HG03378 (cell line): ENCODE results near the gene SYNJ1.

ENCODE experiments used
- ATAC-seq: cut with Tn5 transposase; IDR thresholded peaks from one replicate; pipeline ENCODE4 v1.9.1; 2021; ENCODE audit warnings: mild to moderate bottlenecking, moderate library complexity; ENCODE audit not compliant: unreplicated experiment

Gene SYNJ1

GRCh38 chr21:32735524-32735923, 7.7 kb upstream of the SYNJ1 start:
- ATAC-seq: no peak

GRCh38 chr21:32733990-32734613, 6.3 kb upstream of the SYNJ1 start:
- ATAC-seq: no peak

DNA sequence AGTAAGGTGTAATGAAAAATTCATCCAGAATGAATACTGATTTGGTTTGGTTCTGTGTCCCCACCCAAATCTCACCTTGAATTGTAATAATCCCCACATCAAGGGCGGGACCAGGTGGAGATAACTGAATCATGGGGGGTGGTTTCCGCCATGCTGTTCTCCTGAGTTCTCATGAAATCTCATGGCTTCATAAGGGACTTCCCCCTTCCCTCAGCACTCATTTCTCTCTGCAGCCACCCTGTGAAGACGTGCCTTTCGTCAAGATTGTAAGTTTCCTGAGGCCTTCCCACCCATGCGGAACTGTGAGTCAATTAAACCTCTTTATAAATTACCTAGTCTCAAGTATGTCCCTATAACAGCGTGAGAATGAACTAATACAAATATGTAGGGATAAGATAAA, 5.5 kb upstream of the SYNJ1 start:
- no peak for ATAC-seq

GRCh38 chr21:32732544-32732943, 4.7 kb upstream of the SYNJ1 start:
- ATAC-seq: no peak

DNA sequence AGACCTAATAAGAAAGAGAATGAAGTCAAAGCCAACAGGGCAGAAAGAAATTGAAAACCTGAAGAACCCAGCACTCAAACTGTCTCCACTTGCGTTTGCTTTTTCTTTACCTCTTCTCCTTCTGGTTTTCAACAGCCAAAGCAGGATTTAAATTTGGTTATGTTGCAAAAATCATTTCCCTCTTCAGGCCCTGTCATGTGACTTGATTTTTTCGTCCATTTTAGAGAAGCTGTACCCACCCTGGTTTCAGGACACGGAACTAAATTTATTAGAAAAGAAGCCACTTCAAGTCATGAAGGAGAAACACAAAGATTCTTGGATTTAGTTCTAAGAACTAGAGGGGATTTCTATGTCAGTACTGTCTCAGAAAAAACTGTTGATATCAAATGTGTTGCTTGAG, 1.0 kb upstream of the SYNJ1 start:
- no peak for ATAC-seq

DNA sequence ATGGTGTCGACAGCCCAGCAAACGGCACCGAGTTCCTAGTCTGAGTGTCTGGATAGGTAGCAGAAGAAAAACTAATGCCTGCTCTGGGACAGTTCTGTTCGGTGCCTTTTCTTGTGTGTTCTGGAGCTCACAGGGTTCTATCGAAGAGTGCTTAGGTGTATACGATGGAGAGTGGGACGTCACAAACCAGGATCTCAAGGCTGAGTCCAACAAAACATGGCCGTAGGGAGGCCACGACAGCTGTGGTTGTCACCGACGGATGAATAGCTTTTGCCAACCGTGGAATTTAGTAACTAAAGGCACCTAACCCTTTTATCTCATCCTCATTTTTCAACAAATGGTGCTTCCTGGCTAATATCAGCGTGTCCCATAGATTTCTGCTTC, 635 bp upstream of the SYNJ1 start:
- ATAC-seq: no peak

- ATAC-seq: no peak
Observed at GRCh38 chr21:32726839-32727686, 750 bp downstream of the SYNJ1 start.

DNA sequence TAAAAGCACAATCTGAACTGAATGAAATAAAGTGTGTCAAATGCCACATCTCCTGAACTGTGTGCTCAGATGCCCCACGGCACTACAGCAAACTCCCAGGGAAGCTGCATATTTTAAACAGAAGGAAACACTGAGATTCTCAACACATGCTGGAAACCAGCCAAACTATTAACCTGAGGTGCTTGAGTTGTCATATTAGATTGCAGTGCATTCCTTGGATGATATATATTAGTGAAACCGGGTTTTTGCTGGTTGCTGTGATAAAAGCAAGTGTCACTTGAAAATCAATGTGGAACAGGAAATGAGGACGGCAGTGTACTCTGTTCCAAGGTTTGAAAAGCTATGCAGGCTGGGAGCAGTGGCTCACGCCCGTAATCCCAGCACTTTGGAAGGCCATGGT, 8.7 kb downstream of the SYNJ1 start:
- ATAC-seq: no peak

DNA sequence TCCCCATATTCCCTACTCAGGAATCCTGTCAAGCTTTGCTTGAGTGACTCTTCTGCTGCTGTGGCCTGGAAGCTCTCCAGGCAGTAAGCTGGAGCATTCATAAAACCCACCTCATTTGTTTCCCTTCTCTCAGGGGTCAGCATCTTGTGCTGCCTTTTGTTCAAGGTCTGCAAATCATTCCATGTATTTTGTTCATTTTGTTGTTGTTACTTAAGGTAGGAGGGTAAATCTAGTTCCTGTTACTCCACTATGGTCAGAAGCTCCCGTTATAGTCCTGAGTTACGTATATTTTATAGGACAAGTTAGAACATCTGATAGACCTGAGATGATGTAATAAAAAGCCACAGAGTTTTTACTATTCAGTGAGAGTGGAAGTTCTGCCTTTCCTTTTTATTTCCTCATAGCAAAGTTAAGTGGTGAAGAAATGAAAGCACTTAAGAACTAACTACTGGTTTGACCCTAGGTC, 9.9 kb downstream of the SYNJ1 start:
- ATAC-seq: no peak

DNA sequence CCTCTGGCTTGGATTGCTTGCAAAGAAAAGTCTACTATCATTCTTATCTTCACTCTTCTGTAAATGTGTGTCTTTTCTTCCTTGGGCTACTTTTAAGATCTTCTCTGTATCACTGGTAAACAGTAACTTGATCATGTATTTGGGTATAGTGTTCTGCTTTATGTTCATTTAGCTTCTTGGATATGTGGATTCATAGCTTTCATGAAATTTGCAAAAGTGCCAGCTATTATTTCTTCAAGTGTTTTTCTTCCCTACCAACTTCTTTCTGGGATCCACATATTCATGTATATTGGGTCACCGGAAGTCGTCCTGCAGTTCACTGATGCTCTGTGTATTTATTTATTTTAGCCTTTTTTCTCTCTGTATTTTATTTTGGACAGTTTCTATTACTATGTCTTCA, 11.3 kb downstream of the SYNJ1 start:
- ATAC-seq: no peak

- no peak for ATAC-seq
Observed at GRCh38 chr21:32713726-32714125, 14.1 kb downstream of the SYNJ1 start.

- no peak for ATAC-seq
Observed at GRCh38 chr21:32712641-32713040, 15.2 kb downstream of the SYNJ1 start.

DNA sequence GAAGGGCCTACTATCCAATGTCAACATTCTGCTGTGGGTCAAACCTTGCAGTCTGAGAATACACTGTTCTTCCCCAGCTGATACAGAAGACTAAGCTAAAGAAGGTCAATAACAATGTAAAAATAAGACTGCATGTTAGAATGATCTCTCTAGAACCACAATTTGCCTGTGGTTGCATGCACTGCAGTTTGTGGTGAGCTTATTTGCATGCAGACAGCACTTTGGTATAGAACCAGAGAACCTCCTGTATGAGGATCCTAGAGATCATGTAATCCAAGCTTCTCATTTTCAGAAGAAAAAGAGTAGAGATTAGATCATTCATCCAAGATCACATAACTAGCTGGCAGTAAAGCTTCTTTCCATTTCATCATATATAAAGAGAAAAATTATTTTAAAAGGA, 15.8 kb downstream of the SYNJ1 start:
- ATAC-seq: peak; percentile 98

DNA sequence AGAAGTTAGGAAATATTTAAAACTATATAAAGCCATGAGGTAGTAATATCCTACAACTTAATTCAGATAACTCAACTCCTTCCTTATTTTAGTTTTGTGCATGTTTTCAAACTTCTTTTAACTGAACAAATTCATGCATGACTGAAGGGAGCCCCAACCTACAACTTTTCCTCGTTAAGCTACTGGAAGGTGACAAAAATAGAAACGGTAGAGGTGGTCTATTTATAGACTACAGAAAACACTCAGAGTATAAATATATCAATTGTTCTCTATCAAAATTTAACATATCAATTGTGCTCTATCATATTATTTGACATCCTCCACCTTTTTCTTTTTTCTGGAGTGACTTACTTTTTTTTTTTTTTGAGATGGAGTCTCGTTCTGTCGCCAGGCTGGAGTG, 16.8 kb downstream of the SYNJ1 start:
- no peak for ATAC-seq

DNA sequence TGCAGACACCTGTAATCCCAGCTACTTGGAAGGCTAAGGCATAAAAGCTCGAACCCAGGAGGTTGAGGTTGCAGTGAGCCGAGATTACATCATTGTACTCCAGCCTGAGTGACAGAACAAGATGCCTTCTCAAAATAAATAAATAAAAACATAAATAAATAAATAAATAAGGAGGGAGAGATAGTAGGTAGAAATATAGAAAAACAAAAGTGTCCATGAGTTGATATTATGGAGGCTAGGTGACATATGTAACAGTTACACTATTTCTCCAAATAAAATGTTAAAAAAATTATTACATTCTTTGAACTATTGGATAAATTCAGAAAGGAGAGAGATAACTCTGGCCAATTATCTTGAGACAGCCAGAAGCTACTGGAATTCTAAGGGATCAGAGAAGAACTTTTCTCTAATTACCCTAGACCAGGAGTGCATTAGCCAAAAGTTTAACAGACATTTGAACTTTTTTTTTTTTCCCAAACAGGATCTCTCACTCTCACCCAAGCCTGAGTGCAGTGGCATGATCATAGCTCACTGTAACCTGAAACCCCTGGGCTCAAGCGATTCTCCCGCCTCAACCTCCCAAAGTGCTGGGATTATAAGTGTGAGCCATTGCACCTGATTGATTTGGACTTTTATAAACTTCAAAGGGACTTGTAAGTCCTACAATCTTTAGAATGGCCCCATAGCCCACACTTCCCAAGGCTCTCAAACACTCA, 17.6 kb downstream of the SYNJ1 start:
- ATAC-seq: no peak

DNA sequence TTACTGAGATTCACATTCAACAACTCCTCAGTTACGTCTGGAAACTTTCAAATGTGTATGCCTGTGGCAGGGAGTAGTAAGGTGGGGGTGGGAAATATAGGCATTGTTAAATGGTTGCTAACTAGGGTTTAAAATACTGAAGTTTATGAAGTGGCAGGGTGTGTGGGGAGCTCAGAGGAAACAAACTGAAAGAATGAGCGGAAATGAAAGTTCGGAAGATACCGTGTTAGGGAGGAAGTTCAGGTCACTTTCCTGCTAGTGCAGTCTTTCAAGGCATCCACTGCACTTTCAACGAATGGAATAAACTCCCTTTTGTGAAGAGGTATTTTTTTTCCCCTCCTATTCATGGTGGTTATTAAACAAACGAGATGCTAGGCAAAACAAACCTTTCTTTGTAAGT, 19.7 kb downstream of the SYNJ1 start:
- ATAC-seq: no peak

GRCh38 chr21:32705901-32706300, 21.9 kb downstream of the SYNJ1 start:
- ATAC-seq: no peak

GRCh38 chr21:32705139-32705538, 22.7 kb downstream of the SYNJ1 start:
- no peak for ATAC-seq

- ATAC-seq: no peak
Observed at GRCh38 chr21:32702702-32703101, 25.1 kb downstream of the SYNJ1 start.

- ATAC-seq: no peak
Observed at GRCh38 chr21:32698971-32699693, 28.7 kb downstream of the SYNJ1 start.

DNA sequence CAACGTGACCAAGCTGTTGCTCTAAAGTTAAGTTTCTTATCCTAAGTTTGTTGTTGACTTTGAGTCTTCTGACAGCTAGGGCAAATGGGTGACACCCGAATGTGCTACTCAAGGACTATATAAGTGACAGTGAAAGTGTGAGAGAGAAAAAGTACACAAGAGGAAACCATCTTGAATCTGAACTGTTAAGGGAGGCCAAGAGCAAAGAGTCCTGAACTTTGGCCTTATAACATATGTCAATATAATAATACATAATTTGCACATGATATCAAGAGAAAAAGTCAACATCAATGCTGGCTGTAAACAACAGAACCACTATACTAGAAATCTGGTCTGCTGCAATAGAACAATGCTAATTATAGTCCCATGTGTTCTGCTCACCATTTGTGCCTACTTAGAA, 29.5 kb downstream of the SYNJ1 start:
- ATAC-seq: no peak
